Lower leg skin (tissue), 3 donors: ENCODE data around the gene HDAC4.

Experiments used
- POLR2A ChIP-seq, 2 donors: fragments of 450-650 bp; IDR thresholded peaks; one replicate each; pipeline ENCODE4 v1.6.1; 2016 to 2017; ENCODE audit warnings: antibody characterized with exemption in 2 of 2, mild to moderate bottlenecking in 1 of 2, moderate library complexity in 1 of 2
- TF ChIP-seq, protein P1 (sequence below), 3 donors: fragments of 450-650 bp; IDR thresholded peaks; one replicate each; pipeline ENCODE4 v1.5.1; 2016; ENCODE audit warnings: antibody characterized with exemption in 3 of 3, mild to moderate bottlenecking in 3 of 3, moderate library complexity in 2 of 3

DNA sequence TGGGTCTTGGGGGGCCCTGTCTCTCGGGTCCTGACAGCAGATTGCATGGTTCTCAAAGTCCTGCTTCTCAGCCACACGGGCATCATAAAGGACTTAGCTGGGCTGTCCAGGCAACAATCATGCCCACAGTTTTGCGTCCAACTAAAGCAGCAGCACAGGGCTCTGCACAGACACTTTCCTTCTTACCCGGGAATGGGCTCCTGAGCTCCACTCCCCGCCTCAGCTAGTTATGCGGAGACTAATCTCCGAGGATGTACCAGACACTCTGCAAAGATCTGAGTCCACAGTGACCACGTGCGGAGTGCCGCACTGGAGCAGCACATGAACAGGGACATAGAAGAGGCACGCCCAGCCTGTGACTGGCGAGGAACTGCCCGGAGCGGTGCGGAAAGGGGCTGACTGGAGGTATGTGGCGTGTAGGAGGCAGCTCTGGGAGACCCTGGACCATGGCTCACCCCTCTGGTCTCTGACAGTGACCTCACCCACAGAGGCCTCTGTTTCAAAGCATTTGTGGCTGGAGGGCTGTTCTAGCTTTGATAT lies 270.0 kb downstream of the HDAC4 start:
- TF ChIP-seq, protein P1, sequence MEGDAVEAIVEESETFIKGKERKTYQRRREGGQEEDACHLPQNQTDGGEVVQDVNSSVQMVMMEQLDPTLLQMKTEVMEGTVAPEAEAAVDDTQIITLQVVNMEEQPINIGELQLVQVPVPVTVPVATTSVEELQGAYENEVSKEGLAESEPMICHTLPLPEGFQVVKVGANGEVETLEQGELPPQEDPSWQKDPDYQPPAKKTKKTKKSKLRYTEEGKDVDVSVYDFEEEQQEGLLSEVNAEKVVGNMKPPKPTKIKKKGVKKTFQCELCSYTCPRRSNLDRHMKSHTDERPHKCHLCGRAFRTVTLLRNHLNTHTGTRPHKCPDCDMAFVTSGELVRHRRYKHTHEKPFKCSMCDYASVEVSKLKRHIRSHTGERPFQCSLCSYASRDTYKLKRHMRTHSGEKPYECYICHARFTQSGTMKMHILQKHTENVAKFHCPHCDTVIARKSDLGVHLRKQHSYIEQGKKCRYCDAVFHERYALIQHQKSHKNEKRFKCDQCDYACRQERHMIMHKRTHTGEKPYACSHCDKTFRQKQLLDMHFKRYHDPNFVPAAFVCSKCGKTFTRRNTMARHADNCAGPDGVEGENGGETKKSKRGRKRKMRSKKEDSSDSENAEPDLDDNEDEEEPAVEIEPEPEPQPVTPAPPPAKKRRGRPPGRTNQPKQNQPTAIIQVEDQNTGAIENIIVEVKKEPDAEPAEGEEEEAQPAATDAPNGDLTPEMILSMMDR (IDR thresholded peaks at IDR 0.05): no peak
- TF ChIP-seq POLR2A (IDR thresholded peaks at IDR 0.05): no peak
